ENCODE measurements around the gene TSC2. TPM values are rescaled to one million over a fixed set of nuclear protein-coding genes. Genes with fewer than 3 reads are reported as not detected.
"Not testable (repeated sequence)": the region's sequence is repeated elsewhere in the genome, so short reads cannot be mapped to it uniquely, and the experiment has no call there.

The TSC2 gene
- total and polyA plus RNA-seq, 2 of the 13 experiments (the other 11 are each of a cell fraction or from before 2014, with no cell fraction given), result 19.6 to 40.4 TPM

DNA sequence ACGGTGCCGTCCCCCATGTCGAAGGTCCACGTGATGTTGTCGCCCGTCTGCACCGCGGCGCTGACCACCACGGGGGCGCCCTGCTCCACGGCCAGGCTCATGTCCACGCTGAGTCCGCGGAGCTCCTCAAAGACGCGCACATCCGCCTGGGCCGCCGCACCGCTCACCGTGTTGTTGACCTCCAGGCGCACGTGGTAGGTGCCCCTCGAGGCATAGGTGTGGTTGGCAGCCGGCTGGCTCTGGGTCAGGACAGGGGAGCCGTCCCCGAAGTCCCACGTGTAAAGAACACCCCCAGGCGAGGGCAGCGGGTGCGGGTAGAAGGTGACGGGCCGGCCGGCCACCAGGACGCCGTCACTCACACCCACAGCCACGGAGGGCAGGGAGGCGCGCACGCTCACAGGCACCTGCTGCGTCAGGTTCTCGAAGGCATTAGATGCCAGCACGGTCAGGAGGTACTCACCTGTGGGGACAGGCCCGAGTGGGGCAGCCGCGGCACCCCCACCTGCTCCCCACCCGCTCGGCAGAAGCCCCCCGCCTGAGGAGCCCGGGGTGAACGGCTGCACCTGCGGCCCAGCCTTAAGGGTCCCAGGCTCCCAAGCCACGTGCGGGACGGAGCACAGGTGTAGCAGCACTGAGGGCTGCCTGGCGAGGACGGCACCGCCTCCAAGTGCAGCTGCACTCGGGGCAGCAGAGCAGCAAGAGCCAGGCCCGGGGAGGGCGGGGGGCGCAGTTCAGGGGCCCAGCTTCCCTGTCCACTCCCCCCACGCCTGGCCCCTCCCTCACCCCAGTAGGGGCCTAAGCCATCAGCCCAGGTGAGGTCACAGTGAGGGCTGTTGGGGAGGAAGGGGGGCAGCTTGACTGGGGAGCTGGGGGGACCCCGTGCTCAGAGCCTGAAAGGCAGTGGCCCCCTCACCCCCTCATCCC is 63.9 kb downstream of the TSC2 start:
- intact Hi-C loops (cut with micrococcal nuclease; ENCODE audit: unreplicated experiment); ATAC-seq; H4K20me1 ChIP-seq (ENCODE audit: insufficient read depth, low read length); H3K4me3 ChIP-seq (replicated peaks in 1 of 3; ENCODE audit: insufficient read depth in 1 of 3, low read depth in 2 of 3, low read length in 3 of 3); POLR2A ChIA-PET; H2AFZ ChIP-seq (ENCODE audit: low read length); DNase-seq (ENCODE audit: low spot score); H3K27me3 ChIP-seq (ENCODE audit: control insufficient read depth in 1 of 2, insufficient read depth in 2 of 2, low read length in 2 of 2); in situ Hi-C loops (cut with HindIII; ENCODE audit: extremely low pct_ligation_motif_present, low pct_unique_long_range_greater_than_20kb); H3K4me2 ChIP-seq (ENCODE audit: low read depth, low read length); CTCF ChIA-PET (ENCODE audit: low intra/inter-chr PET ratio, low total read pairs); BruUV-seq (replicated peaks); H3K4me1 ChIP-seq (ENCODE audit: insufficient read depth, low read length); H3K9ac ChIP-seq (ENCODE audit: insufficient read depth, low read depth, low read length); H3K9me3 ChIP-seq (ENCODE audit: low read length); H3K36me3 ChIP-seq (replicated peaks in 1 of 2; ENCODE audit: control insufficient read depth in 1 of 2, insufficient read depth in 2 of 2, low read length in 2 of 2); H3K27ac ChIP-seq (ENCODE audit: extremely low read length, insufficient read depth, low read length); H3K79me2 ChIP-seq (ENCODE audit: insufficient read depth, low read length); FAIRE-seq: not testable (repeated sequence)
- WGBS (ENCODE audit: low lambda C conversion rate), result 98% methylated on average over 11 of the region's 65 CpGs

DNA sequence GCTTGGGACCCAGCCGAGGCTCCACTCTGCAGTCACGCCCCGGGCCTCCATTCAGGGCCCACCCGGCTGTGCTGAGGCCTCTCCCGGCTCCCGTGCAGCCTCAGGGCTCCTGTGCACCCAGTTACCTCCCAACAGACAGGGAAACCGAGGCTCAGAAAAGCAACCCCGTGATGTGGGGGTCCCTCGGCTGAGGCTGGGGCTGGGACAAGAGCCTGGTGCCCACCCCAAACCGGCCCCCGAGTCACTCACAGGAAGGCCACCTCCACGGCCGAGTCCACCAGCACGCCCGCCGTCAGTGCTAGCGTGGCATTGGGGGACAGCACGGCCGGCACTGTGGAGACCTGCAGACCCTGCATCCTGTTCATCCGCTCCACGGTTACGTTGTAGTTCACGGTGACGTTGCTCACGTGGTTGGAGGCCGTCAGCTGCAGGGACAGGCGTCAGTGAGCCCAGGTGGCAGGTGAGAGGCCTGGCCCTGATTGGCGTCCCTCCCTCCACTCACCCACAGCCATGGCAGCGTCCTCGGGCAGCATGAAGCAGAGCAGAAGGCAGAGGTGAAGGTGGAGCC is 64.8 kb downstream of the TSC2 start:
- H2AFZ ChIP-seq (ENCODE audit: low read length); H3K79me2 ChIP-seq (ENCODE audit: insufficient read depth, low read length); H3K4me1 ChIP-seq (ENCODE audit: insufficient read depth, low read length); POLR2A ChIA-PET; in situ Hi-C loops (cut with HindIII; ENCODE audit: extremely low pct_ligation_motif_present, low pct_unique_long_range_greater_than_20kb); intact Hi-C loops (cut with micrococcal nuclease; ENCODE audit: unreplicated experiment); H3K9ac ChIP-seq (ENCODE audit: insufficient read depth, low read depth, low read length); H3K27ac ChIP-seq (ENCODE audit: extremely low read length, insufficient read depth, low read length); H4K20me1 ChIP-seq (ENCODE audit: insufficient read depth, low read length); H3K4me2 ChIP-seq (ENCODE audit: low read depth, low read length); BruUV-seq (replicated peaks); ATAC-seq; H3K4me3 ChIP-seq (replicated peaks in 1 of 3; ENCODE audit: insufficient read depth in 1 of 3, low read depth in 2 of 3, low read length in 3 of 3); CTCF ChIA-PET (ENCODE audit: low intra/inter-chr PET ratio, low total read pairs); H3K9me3 ChIP-seq (ENCODE audit: low read length); H3K27me3 ChIP-seq (ENCODE audit: control insufficient read depth in 1 of 2, insufficient read depth in 2 of 2, low read length in 2 of 2); H3K36me3 ChIP-seq (replicated peaks in 1 of 2; ENCODE audit: control insufficient read depth in 1 of 2, insufficient read depth in 2 of 2, low read length in 2 of 2); DNase-seq (ENCODE audit: low spot score); FAIRE-seq: not testable (repeated sequence)
- WGBS (ENCODE audit: low lambda C conversion rate), result 91% methylated on average over 6 of the region's 30 CpGs

DNA sequence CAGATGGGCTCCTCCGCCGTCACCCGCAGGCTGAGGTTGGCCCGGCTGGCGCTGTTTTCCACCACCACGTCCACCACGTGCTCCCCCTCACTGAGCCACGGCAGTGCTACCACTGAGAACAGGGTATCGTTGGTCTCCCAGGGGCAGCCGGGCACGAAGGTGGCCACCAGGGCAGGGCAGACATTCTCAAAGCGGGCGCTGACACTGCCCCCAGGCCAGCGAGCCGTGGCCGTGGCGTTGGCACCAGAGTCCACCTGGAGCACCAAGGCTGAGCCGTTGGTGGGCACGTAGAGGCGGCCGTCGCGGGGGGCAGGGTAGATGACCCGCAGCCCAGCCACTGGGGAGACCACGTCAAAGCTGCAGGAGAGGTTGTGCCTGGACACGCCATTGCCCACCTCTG is 66.4 kb downstream of the TSC2 start:
- DNase-seq (ENCODE audit: low spot score); H4K20me1 ChIP-seq (ENCODE audit: insufficient read depth, low read length); POLR2A ChIA-PET; H3K79me2 ChIP-seq (ENCODE audit: insufficient read depth, low read length); ATAC-seq; H3K4me1 ChIP-seq (ENCODE audit: insufficient read depth, low read length); H3K27me3 ChIP-seq (ENCODE audit: control insufficient read depth in 1 of 2, insufficient read depth in 2 of 2, low read length in 2 of 2); H3K27ac ChIP-seq (ENCODE audit: extremely low read length, insufficient read depth, low read length); H2AFZ ChIP-seq (ENCODE audit: low read length); in situ Hi-C loops (cut with HindIII; ENCODE audit: extremely low pct_ligation_motif_present, low pct_unique_long_range_greater_than_20kb); CTCF ChIA-PET (ENCODE audit: low intra/inter-chr PET ratio, low total read pairs); H3K4me2 ChIP-seq (ENCODE audit: low read depth, low read length); BruUV-seq (replicated peaks); FAIRE-seq; H3K36me3 ChIP-seq (replicated peaks in 1 of 2; ENCODE audit: control insufficient read depth in 1 of 2, insufficient read depth in 2 of 2, low read length in 2 of 2); H3K9me3 ChIP-seq (ENCODE audit: low read length); intact Hi-C loops (cut with micrococcal nuclease; ENCODE audit: unreplicated experiment); H3K4me3 ChIP-seq (replicated peaks in 1 of 3; ENCODE audit: insufficient read depth in 1 of 3, low read depth in 2 of 3, low read length in 3 of 3); H3K9ac ChIP-seq (ENCODE audit: insufficient read depth, low read depth, low read length): not testable (repeated sequence)
- 97% methylated on average over 8 of the region's 26 CpGs for WGBS (ENCODE audit: low lambda C conversion rate)

GRCh38 chr16:2114885-2115590 is 67.3 kb downstream of the TSC2 start:
- BruUV-seq (replicated peaks); H3K9me3 ChIP-seq (ENCODE audit: low read length); in situ Hi-C loops (cut with HindIII; ENCODE audit: extremely low pct_ligation_motif_present, low pct_unique_long_range_greater_than_20kb); H2AFZ ChIP-seq (ENCODE audit: low read length); CTCF ChIA-PET (ENCODE audit: low intra/inter-chr PET ratio, low total read pairs); H3K79me2 ChIP-seq (ENCODE audit: insufficient read depth, low read length); H3K4me2 ChIP-seq (ENCODE audit: low read depth, low read length); POLR2A ChIA-PET; H3K27me3 ChIP-seq (ENCODE audit: control insufficient read depth in 1 of 2, insufficient read depth in 2 of 2, low read length in 2 of 2); DNase-seq (ENCODE audit: low spot score); H3K4me1 ChIP-seq (ENCODE audit: insufficient read depth, low read length); ATAC-seq; H3K4me3 ChIP-seq (replicated peaks in 1 of 3; ENCODE audit: insufficient read depth in 1 of 3, low read depth in 2 of 3, low read length in 3 of 3); H4K20me1 ChIP-seq (ENCODE audit: insufficient read depth, low read length); FAIRE-seq; H3K9ac ChIP-seq (ENCODE audit: insufficient read depth, low read depth, low read length); intact Hi-C loops (cut with micrococcal nuclease; ENCODE audit: unreplicated experiment); H3K27ac ChIP-seq (ENCODE audit: extremely low read length, insufficient read depth, low read length); H3K36me3 ChIP-seq (replicated peaks in 1 of 2; ENCODE audit: control insufficient read depth in 1 of 2, insufficient read depth in 2 of 2, low read length in 2 of 2): not testable (repeated sequence)
- WGBS (ENCODE audit: low lambda C conversion rate), result 93% methylated on average over 20 of the region's 34 CpGs
